Measurements from ENCODE around the gene TTYH3. TPM values are rescaled to one million over a fixed set of nuclear protein-coding genes. Genes with fewer than 3 reads are reported as not detected.

TTYH3 gene
- total and polyA plus RNA-seq, 2 donors from 2014 or later = 22.5 to 55.0 TPM

GRCh38 chr7:2686101-2686500 is 54.3 kb downstream of the TTYH3 start:
- intact Hi-C loops (cut with DNase I) = no loop called here
- Histone ChIP-seq H3K27ac (ENCODE audit: low read depth in 2 of 2, low read length in 2 of 2) (no peak overlapping the region), H3K9ac (ENCODE audit: low read length in 3 of 3) (no peak overlapping the region), H3K4me1 (ENCODE audit: control insufficient read depth in 2 of 3, insufficient read depth in 2 of 3, low read depth in 1 of 3, low read length in 3 of 3) (peaks cover 0 to 8% (median 0%) of the 10 kb centered on the region in 3 donors), H3K27me3 (ENCODE audit: control insufficient read depth, insufficient read depth, low read length) (peaks cover 8% of the 10 kb centered on the region), H3K36me3 (ENCODE audit: control insufficient read depth in 2 of 3, insufficient read depth in 3 of 3, low read length in 3 of 3) (no peaks in the 10 kb centered on the region), H3K9me3 (ENCODE audit: control insufficient read depth in 2 of 3, insufficient read depth in 1 of 3, low read length in 3 of 3) (no peaks in the 10 kb centered on the region), H3K4me3 (ENCODE audit: low read length in 3 of 3) (no peak overlapping the region)
- no peak for TF ChIP-seq CTCF (IDR thresholded peaks at IDR 0.05; ENCODE audit: borderline replicate concordance, extremely low read depth, insufficient read depth)
- DNase-seq (no peak), FAIRE-seq (no peak)

GRCh38 chr7:2687338-2687869 is 55.6 kb downstream of the TTYH3 start:
- intact Hi-C loops (cut with DNase I) = no loop called here
- Histone ChIP-seq H3K36me3 (ENCODE audit: control insufficient read depth in 2 of 3, insufficient read depth in 3 of 3, low read length in 3 of 3) (no peaks in the 10 kb centered on the region), H3K9ac (ENCODE audit: low read length in 3 of 3) (no peak overlapping the region), H3K4me1 (ENCODE audit: control insufficient read depth in 2 of 3, insufficient read depth in 2 of 3, low read depth in 1 of 3, low read length in 3 of 3) (peaks cover 0 to 8% (median 0%) of the 10 kb centered on the region in 3 donors), H3K27me3 (ENCODE audit: control insufficient read depth, insufficient read depth, low read length) (peaks cover 8% of the 10 kb centered on the region), H3K27ac (ENCODE audit: low read depth in 2 of 2, low read length in 2 of 2) (no peak overlapping the region), H3K9me3 (ENCODE audit: control insufficient read depth in 2 of 3, insufficient read depth in 1 of 3, low read length in 3 of 3) (no peaks in the 10 kb centered on the region), H3K4me3 (ENCODE audit: low read length in 3 of 3) (no peak overlapping the region)
- no peak for TF ChIP-seq CTCF (IDR thresholded peaks at IDR 0.05; ENCODE audit: borderline replicate concordance, extremely low read depth, insufficient read depth)
- DNase-seq (peak in 1 of 5 donors; percentile 68), FAIRE-seq (no peak)

GRCh38 chr7:2687881-2688318 is 56.1 kb downstream of the TTYH3 start, which contains the start of gene AMZ1:
AMZ1 (plus strand) TSS chr7:2688202; CDS start chr7:2700452, 12,250 bp downstream.
- intact Hi-C loops (cut with DNase I) = no loop called here

More at GRCh38 chr7:2687881-2688318, 56.1 kb downstream of the TTYH3 start, which contains the start of gene AMZ1:
- H3K4me3 ChIP-seq (ENCODE audit: low read length in 3 of 3) = no peak within 1 kb of the TSS
- FAIRE-seq (no peak), DNase-seq (peak in 1 of 5 donors; percentile 72)
- H3K4me1 ChIP-seq (ENCODE audit: control insufficient read depth in 2 of 3, insufficient read depth in 2 of 3, low read depth in 1 of 3, low read length in 3 of 3) = peaks cover 0 to 8% (median 0%) of the 10 kb centered on the region in 3 donors
- H3K36me3 ChIP-seq (ENCODE audit: control insufficient read depth in 2 of 3, insufficient read depth in 3 of 3, low read length in 3 of 3) = no peaks in the 10 kb centered on the region
- TF ChIP-seq CTCF (IDR thresholded peaks at IDR 0.05; ENCODE audit: borderline replicate concordance, extremely low read depth, insufficient read depth) = no peak
- no peak within 1 kb of the TSS for H3K27ac ChIP-seq (ENCODE audit: low read depth in 2 of 2, low read length in 2 of 2)
- H3K27me3 ChIP-seq (ENCODE audit: control insufficient read depth, insufficient read depth, low read length) = peaks cover 8% of the 10 kb centered on the region
- H3K9me3 ChIP-seq (ENCODE audit: control insufficient read depth in 2 of 3, insufficient read depth in 1 of 3, low read length in 3 of 3) = no peaks in the 10 kb centered on the region
- no peak within 1 kb of the TSS for H3K9ac ChIP-seq (ENCODE audit: low read length in 3 of 3)

All from kidney (tissue), 14 donors.